ENCODE results near the gene PLEKHG4B.
"Not testable (repeated sequence)": the region's sequence is repeated elsewhere in the genome, so short reads cannot be mapped to it uniquely, and the experiment has no call there.

The PLEKHG4B gene

DNA sequence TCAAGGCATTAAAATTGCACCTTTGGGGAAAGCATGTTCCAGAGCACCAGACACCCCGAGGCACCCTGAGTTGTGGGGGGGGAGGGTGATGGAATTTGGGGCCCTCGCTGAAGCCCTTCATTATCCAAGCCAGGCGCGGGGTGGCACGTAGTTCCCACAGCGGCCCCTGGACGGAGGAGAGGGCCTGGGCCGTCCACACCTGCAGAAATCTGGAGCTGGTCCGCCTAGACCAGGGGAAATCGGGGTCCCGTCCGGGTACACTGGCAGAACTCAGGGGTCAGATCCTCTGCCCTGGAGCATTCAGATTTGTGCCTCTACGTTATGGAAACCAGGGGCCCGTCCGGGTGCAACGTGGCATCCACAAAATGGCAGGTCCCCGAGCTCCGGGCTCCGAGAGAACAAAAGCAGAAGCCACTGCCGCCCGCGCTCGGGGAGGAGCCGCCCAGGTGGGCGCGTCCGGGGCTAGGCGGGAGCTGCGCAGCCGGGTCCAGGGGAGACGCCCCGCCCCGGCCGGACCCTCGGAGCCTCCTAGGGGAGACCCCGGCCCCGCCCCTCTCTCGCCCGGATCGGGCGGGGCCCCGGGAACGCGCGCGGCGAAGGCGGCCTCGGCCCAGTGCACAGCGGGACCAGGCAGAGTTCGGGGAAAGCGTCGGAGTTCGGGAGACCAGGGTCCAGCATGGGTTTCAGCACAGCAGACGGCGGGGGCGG, at the start of gene PLEKHG4B:
Gene PLEKHG4B (plus strand): TSS at position 613 of the 708 bp plus-strand sequence. CDS start 64 bp downstream, at position 677.
- DNase-seq (ENCODE audit: extremely low read depth in 1 of 2, low read depth in 1 of 2), result no peak

DNA sequence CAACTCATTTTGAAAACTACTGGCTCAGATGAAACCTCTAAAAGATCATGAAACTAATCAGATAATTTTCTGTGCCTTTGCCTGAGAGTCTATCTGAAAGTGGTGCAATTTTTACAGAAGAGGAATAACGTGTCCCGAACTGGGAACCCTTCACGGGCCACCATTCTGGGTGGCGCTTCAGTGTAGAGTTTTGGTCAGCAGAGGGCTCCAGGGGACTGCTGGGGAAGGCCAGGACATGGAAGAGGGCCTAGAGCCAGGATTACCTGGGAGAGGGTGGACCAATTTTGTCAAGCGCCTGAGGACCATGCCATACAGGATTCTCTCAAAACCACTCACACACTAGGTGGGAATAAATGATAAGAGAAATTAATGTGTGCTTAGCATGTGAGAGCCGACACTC, 49.7 kb upstream of the PLEKHG4B start:
- no peak for DNase-seq (ENCODE audit: extremely low read depth in 1 of 2, low read depth in 1 of 2)

- no peak for DNase-seq (ENCODE audit: extremely low read depth in 1 of 2, low read depth in 1 of 2)
Observed at GRCh38 chr5:48192-48591, 43.8 kb upstream of the PLEKHG4B start.

- DNase-seq (ENCODE audit: extremely low read depth in 1 of 2, low read depth in 1 of 2), result not testable (repeated sequence)
Observed at GRCh38 chr5:49530-49929, 42.4 kb upstream of the PLEKHG4B start.

DNA sequence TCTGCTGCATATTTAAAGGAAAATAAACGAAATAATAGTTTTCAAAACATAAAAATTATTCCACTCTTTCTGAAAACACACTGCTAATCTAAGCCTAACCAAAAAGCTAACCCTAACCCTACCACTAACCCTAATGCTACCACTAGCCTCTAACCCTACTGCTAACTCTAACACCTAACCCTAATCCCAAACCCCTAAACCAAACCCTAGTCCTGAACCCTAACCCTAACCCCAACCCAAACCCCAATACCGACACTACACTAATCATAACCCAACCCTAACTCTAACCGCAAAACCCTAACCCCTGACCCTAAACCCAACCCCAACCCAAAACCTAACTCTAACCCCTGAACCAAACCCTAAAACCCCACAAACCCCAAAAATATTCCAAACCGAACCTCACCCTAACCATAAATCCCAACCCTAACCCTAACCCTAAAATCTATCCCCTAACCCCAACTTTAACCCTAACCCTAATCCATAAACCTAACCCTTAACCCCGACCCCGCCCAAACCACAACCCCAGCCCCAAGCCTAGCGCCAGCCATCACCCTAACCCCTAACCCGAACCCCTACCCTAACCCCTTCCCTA, 41.9 kb upstream of the PLEKHG4B start:
- DNase-seq (ENCODE audit: extremely low read depth in 1 of 2, low read depth in 1 of 2), result no peak

GRCh38 chr5:50724-51499, 41.1 kb upstream of the PLEKHG4B start:
- no peak for DNase-seq (ENCODE audit: extremely low read depth in 1 of 2, low read depth in 1 of 2)

GRCh38 chr5:51500-51823, 40.5 kb upstream of the PLEKHG4B start:
- no peak for DNase-seq (ENCODE audit: extremely low read depth in 1 of 2, low read depth in 1 of 2)

DNA sequence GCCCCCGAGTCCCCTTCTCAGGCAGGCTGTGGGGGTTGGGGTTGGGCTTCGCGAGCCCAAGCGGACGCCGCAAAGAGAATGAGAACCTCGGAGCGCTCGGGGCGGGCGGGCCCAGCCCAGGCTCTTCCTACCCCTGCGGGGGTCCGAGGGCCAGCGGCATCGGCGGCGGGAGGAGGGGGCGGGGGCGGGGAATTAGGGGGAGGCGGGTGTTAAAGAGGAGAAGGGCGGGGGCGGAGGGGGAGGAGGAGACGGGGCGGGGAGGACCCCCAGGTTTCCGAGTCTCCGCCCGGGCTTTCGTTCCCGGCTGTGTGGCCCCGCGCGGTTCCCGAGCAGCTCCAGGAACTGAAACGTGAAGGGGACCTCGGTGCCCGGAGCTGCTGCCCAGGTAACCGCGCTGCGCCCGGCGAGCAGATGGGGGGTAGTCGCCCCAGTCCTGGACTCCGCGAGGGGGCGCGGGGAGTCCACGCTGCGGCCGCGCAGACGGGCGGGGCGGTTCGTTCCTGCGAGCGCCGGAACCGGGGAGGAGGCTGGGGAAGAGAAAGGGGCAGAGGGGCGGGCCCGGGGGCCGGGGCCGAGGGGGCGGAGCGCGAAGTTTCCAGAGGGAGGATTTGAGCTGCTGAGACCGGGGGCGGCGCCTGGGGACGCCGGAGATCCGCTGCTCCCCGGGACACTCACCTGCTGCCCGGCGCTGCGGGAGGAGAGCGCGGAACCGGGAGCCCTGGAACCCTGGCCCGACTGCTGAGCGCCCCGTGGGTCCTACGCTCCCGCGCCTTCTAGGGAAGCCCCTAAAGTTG, 38.4 kb upstream of the PLEKHG4B start:
- DNase-seq (ENCODE audit: extremely low read depth in 1 of 2, low read depth in 1 of 2), result no peak

DNA sequence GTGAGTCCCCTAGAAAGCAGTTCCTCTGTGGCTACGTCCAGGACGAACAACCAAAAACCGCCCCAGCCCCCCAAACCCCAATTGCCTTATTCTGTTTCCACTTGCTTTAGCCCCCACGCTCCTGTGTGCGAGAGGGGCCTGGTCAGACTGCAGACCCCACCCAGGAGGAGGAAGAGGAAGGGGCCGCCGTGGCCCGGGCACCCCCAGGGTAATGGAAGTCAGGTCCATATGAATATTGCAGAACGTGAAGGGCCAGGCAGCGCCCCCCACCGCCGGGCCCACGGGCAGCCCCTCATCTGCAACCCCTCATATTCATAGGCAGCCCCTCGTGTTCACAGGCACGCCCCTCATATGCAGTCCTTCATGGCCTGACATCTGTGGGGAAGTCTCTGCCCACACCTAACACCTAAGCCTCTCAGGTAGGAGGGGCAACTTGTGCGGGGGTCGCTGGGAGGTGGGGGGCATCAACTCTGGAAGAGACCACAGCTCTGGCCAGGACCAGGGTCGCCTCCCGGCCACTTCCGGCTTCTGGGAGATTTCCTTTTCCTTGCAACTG, 37.7 kb upstream of the PLEKHG4B start:
- DNase-seq (ENCODE audit: extremely low read depth in 1 of 2, low read depth in 1 of 2), result no peak

DNA sequence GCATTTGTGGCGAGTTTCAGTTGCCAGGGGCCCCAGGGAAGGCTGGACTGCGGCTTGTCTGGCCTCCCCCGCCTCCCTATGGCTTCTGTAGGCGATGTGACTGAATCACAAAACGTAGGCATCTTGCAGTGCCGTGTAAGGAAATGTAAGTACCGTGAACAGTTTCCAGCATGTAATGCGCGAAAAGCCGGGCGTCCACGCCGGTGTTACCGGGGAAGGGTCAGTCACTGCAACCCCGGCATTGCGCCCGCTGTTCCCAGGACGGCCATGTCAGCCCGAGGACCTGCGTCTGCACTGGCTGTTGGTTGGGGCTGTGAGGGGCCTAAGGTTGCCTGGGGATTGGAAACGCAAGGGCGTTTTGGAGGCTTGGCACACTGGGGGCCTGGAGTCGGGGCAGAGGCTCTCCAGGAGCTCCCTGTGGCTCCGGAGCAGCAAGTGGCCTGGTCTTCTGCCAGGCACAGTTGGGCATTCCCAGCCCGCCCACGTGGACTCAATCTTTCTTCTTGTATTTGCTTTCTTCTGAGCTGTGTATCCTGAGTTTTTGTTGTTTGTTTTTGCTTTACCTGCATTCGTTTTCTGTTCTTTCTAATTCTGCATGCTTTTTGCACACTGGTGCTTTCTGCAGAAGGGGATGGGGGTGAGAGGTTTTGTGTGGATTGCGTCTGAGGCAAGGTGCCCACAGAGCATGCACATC, 36.9 kb upstream of the PLEKHG4B start:
- no peak for DNase-seq (ENCODE audit: extremely low read depth in 1 of 2, low read depth in 1 of 2)

- no peak for DNase-seq (ENCODE audit: extremely low read depth in 1 of 2, low read depth in 1 of 2)
Observed at GRCh38 chr5:56561-57290, 35.2 kb upstream of the PLEKHG4B start.

- not testable (repeated sequence) for DNase-seq (ENCODE audit: extremely low read depth in 1 of 2, low read depth in 1 of 2)
Observed at GRCh38 chr5:60250-60649, 31.7 kb upstream of the PLEKHG4B start.

GRCh38 chr5:70440-70839, 21.5 kb upstream of the PLEKHG4B start:
- DNase-seq (ENCODE audit: extremely low read depth in 1 of 2, low read depth in 1 of 2), result no peak

DNA sequence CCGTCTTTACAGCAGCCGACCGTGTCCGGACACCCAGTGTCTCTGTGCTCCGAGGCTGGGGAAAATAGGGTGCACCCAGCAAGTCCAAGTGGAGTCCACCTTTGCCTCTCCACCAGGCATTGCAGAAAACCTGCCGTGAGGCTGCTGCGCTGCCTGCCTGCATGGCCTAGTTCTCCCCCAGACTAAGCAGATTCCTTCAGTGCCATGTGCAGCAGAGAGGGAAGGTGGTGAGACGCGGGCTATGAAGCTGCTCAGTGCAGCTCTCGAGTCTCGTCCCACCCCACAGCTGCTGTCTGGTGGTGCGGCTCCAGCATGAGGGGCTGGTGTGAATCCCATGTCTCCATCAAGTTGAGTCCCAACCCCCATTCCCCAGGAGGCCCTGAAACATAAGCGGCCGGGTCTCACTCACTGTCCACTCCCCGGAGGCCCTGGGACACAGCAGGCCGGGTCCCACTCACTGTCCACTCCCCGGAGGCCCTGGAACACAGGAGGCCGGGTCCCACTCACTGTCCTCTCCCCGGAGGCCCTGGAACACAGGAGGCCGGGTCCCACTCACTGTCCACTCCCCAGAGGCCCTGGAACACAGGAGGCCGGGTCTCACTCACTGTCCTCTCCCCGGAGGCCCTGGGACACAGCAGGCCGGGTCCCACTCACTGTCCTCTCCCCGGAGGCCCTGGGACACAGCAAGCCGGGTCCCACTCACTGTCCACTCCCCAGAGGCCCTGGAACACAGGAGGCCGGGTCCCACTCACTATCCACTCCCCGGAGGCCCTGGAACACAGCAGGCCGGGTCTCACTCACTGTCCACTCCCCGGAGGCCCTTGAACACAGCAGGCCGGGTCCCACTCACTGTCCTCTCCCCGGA, 19.4 kb upstream of the PLEKHG4B start:
- not testable (repeated sequence) for DNase-seq (ENCODE audit: extremely low read depth in 1 of 2, low read depth in 1 of 2)

DNA sequence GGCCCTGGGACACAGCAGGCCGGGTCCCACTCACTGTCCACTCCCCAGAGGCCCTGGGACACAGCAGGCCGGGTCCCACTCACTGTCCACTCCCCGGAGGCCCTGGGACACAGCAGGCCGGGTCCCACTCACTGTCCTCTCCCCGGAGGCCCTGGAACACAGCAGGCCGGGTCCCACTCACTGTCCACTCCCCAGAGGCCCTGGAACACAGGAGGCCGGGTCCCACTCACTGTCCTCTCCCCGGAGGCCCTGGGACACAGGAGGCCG, 18.9 kb upstream of the PLEKHG4B start:
- not testable (repeated sequence) for DNase-seq (ENCODE audit: extremely low read depth in 1 of 2, low read depth in 1 of 2)

- no peak for DNase-seq (ENCODE audit: extremely low read depth in 1 of 2, low read depth in 1 of 2)
Observed at GRCh38 chr5:73768-74502, 18.0 kb upstream of the PLEKHG4B start.

DNA sequence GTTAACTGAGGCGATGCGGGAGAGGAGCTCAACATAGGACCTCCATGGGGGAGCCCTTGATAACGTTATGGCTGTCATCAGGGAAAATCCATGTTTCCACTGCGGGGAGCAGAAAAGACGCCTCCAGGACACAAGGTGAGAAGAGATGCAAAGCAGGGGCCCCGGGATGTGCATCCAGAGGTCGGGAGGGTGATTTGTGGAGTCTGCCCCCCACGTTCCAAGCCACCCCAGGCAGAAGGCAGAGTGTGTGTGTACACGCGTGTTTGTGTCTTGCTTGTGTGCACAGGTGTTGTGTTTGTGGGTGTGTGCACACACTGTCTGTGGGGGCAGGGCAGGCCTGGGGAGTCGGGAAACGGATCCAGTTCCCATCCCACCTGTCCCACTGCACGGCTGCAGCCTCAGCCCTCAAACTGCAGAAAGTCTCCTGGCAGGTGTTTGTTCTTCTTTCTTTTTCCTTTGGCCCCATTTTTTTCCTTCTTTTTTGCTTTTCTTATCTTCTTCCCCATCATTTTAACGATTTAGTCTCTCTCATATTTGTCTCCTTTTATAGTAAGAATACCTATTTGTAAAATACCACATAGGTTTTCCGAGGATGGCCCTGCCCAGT, 17.4 kb upstream of the PLEKHG4B start:
- DNase-seq (ENCODE audit: extremely low read depth in 1 of 2, low read depth in 1 of 2), result no peak

Data from activated CD8-positive, alpha-beta memory T cell treated with anti-CD3 and anti-CD28 coated beads for 1 hour (primary cell).